Ovary (tissue), 9 donors: ENCODE results near the gene CTIF. TPM values are rescaled to one million over a fixed set of nuclear protein-coding genes. Genes with fewer than 3 reads are reported as not detected.

Experiments
- DNase-seq, 5 donors: peaks; one replicate each; pipeline ENCODE4 v3.0.0-alpha.2; 2019 to 2020
- H3K27ac ChIP-seq, 2 donors: fragments of 200-600 bp; one replicate each; pipeline versions ENCODE4 v1.5.1 to v1.8.0; 2019 to 2022
- H3K27me3 ChIP-seq: fragments of 200-600 bp; one replicate; pipeline ENCODE4 v1.8.0; 2022
- H3K36me3 ChIP-seq: fragments of 200-600 bp; sonication (generic); one replicate; pipeline ENCODE4 v1.5.1; 2019
- H3K4me1 ChIP-seq: one replicate; pipeline ENCODE4 v1.8.1; 2013; ENCODE audit warnings: mild to moderate bottlenecking, moderate library complexity; ENCODE audit not compliant: insufficient read depth
- H3K4me3 ChIP-seq: fragments of 200-600 bp; sonication (generic); one replicate; pipeline ENCODE4 v1.5.1; 2017
- H3K9me3 ChIP-seq, 2 donors: fragments of 200-600 bp in 1 of 2; sonication (generic) in 1 of 2; one replicate each; pipeline versions ENCODE4 v1.5.1 to v1.8.1; 2013 to 2019; ENCODE audit warnings: mild to moderate bottlenecking in 1 of 2, moderate library complexity in 1 of 2
- EP300 ChIP-seq: sonication (generic); formaldehyde crosslinking; IDR thresholded peaks from one replicate; pipeline ENCODE4 v1.6.1; 2017; ENCODE audit warnings: antibody characterized with exemption
- POLR2A ChIP-seq: fragments of 450-650 bp; IDR thresholded peaks from one replicate; pipeline ENCODE4 v1.6.1; 2017; ENCODE audit warnings: antibody characterized with exemption, mild to moderate bottlenecking, moderate library complexity
- WGBS, 3 donors: extraction: QIAGEN DNeasy Blood & Tissue Kit in 1 of 3; methylation state at CpG; one replicate each; pipeline versions ENCODE4 v1.1.5 to v1.1.7; 2013 to 2017; 5-methylcytosine and 5-hydroxymethylcytosine counted together
- intact Hi-C, 4 donors: fragments of 100-400 bp; cut with DNase I; formaldehyde crosslinking; loops; one replicate each; pipeline versions ENCODE4 v1.11.0 to v1.15.1; 2022 to 2023
- polyA plus RNA-seq, 2 donors: library from polyadenylated mRNA; stranded (reverse); fragments of 200-250 nt in 1 of 2; fragments of 350-450 nt in 1 of 2; fragmentation: Illumina TruSeq in 1 of 2; extraction: RNeasy Lipid Tissue Mini Kit (QIAGEN cat#74804) in 1 of 2; gene quantifications; one replicate each; pipeline ENCODE4 v1.2.3, GENCODE V29; 2013 to 2014
- total RNA-seq, 7 donors: library from RNA; depleted of rRNA in 2 of 7; stranded (reverse); fragments of >200 nt in 2 of 7; fragmentation: NEBNext Ultra II Directional in 3 of 7; extraction: Animal tissue kit (Norgen Biotek cat#: 25700) in 3 of 7; gene quantifications; one replicate each; pipeline versions ENCODE4 v1.1.0 to v1.2.4, GENCODE V29; 2016 to 2023
- TF ChIP-seq, protein P1 (sequence below), 3 donors: fragments of 450-650 bp in 2 of 3; fragments of 200-600 bp in 1 of 3; IDR thresholded peaks; one replicate each; pipeline versions ENCODE4 v1.5.1 to v1.8.0; 2016 to 2022; ENCODE audit warnings: antibody characterized with exemption in 3 of 3, mild to moderate bottlenecking in 1 of 3
- donor health status: DM: no; HTN: no; CAD: no; lungs with moderate emphysema.
- donor health status: DM: no; HTN: no; CAD: no.
- donor health status: Bipolar disorder and iron deficiency.
- donor health status: DM: yes; HTN: yes; CAD: no.
- donor health status: DM: no; HTN: no; CAD: no.
- donor health status: DM: yes; HTN: yes; CAD: no.

Gene CTIF
- total and polyA plus RNA-seq, 9 donors: 18.5 to 94.1 (median 75.2) TPM

DNA sequence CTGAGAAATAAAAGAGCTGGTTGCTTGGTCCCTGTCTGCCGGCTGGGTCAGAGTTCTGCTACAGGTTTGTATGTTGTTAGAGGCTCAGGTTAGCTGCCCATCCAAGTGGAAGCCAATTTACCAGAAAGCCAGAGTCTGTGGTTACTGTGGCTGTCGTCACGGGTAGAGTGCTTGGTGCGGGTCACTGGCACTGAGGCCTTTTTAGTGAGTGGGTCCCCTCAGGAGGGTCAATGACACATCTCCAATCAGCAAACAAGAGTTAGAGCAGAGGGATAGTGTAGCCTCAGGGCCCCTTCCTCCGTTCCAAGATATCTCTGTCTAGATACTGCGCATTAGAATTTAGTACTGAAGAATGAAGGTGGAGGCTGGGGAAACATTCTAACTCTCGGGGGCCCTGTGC, 41.2 kb downstream of the CTIF start:
- TF ChIP-seq, protein P1, sequence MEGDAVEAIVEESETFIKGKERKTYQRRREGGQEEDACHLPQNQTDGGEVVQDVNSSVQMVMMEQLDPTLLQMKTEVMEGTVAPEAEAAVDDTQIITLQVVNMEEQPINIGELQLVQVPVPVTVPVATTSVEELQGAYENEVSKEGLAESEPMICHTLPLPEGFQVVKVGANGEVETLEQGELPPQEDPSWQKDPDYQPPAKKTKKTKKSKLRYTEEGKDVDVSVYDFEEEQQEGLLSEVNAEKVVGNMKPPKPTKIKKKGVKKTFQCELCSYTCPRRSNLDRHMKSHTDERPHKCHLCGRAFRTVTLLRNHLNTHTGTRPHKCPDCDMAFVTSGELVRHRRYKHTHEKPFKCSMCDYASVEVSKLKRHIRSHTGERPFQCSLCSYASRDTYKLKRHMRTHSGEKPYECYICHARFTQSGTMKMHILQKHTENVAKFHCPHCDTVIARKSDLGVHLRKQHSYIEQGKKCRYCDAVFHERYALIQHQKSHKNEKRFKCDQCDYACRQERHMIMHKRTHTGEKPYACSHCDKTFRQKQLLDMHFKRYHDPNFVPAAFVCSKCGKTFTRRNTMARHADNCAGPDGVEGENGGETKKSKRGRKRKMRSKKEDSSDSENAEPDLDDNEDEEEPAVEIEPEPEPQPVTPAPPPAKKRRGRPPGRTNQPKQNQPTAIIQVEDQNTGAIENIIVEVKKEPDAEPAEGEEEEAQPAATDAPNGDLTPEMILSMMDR (IDR thresholded peaks at IDR 0.05): no peak
- TF ChIP-seq POLR2A: no peak
- TF ChIP-seq EP300: no peak
- no peak overlapping the region for H3K27ac ChIP-seq
- H3K27me3 ChIP-seq: no peaks in the 10 kb centered on the region
- no peaks in the 10 kb centered on the region for H3K9me3 ChIP-seq
- H3K36me3 ChIP-seq: no peaks in the 10 kb centered on the region
- 93 to 94% (median 94%) methylated on average over 7 of the region's 7 CpGs for WGBS, 3 donors
- H3K4me3 ChIP-seq: no peak overlapping the region
- no peak for DNase-seq
- intact Hi-C loops: no loop called here
- H3K4me1 ChIP-seq: peaks cover 21% of the 10 kb centered on the region

DNA sequence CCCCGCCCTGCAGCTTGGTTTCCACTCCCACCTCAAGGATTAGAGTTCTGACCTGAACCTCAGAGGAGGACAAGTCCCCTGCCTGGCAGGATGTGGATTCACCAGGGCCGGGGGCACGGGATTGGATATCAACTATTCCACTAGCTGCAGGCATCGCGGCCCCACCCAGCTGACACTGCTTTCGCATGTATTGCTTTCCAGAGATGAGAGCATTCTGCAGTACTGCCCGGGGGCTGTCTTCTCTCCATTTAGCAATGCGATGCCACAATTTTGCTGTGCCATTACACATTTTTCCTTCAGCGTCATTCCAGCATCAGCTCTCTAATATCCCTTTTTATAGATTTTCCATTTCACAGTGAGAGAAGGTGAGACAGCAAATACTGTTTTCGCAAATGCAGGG, 42.0 kb downstream of the CTIF start:
- no peak overlapping the region for H3K27ac ChIP-seq
- intact Hi-C loops: no loop called here
- TF ChIP-seq POLR2A: no peak
- TF ChIP-seq, protein P1 (IDR thresholded peaks at IDR 0.05): no peak
- TF ChIP-seq EP300: no peak
- no peaks in the 10 kb centered on the region for H3K9me3 ChIP-seq
- H3K36me3 ChIP-seq: no peaks in the 10 kb centered on the region
- WGBS, 3 donors: 52 to 60% (median 55%) methylated on average over 10 of the region's 10 CpGs
- DNase-seq: no peak
- peaks cover 23% of the 10 kb centered on the region for H3K4me1 ChIP-seq
- H3K4me3 ChIP-seq: no peak overlapping the region
- no peaks in the 10 kb centered on the region for H3K27me3 ChIP-seq

DNA sequence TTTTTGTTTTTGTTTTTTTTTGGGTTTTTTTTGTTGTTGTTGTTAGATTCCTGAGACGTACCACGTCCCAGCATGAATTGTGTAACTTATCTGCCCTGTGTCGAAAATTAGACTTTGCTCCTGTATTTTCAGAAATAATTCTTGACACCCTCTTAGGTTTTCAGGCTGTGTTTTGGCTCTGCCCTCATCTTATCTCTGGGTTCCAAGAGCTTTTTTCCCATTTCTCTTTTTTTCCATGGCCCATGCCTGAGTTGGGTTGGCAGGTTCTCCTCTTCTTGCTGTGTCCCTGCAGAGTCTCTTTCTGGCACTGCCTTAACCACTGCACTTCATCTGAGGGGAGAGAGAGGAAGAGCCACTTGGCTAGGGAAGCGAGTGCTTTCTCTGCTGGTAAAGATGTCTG, 42.4 kb downstream of the CTIF start:
- H3K36me3 ChIP-seq: no peaks in the 10 kb centered on the region
- no peaks in the 10 kb centered on the region for H3K9me3 ChIP-seq
- 18 to 31% (median 30%) methylated on average over 4 of the region's 4 CpGs for WGBS, 3 donors
- TF ChIP-seq POLR2A: no peak
- TF ChIP-seq, protein P1 (IDR thresholded peaks at IDR 0.05): no peak
- no peak for TF ChIP-seq EP300
- H3K4me1 ChIP-seq: peaks cover 23% of the 10 kb centered on the region
- intact Hi-C loops: no loop called here
- H3K27ac ChIP-seq: no peak overlapping the region
- H3K27me3 ChIP-seq: no peaks in the 10 kb centered on the region
- H3K4me3 ChIP-seq: no peak overlapping the region
- no peak for DNase-seq

DNA sequence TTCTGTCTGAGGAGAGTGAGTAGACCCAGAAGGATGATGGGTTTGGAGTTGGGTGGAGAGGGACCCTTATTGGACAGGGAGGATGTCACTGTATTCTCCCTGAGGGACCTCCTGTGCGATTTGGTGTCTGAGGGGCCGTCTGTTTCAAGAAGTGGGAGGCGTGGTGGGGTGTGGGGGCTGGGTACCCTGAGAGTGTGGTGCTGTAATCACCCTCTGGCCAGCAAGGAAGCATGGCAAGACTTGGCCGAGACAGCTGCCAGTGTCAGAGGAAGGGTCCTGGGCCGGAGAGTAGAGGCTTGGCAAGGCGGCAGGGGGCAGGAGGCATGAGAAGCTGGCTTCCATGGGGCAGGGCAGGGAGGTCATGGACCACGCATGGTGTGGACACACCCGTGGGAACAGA, 43.1 kb downstream of the CTIF start:
- Histone ChIP-seq H3K36me3 (no peaks in the 10 kb centered on the region), H3K27me3 (no peaks in the 10 kb centered on the region), H3K27ac (no peak overlapping the region), H3K4me3 (no peak overlapping the region), H3K4me1 (peaks cover 23% of the 10 kb centered on the region), H3K9me3 (no peaks in the 10 kb centered on the region)
- 79 to 88% (median 84%) methylated on average over 8 of the region's 8 CpGs for WGBS, 3 donors
- TF ChIP-seq POLR2A: no peak
- TF ChIP-seq, protein P1 (IDR thresholded peaks at IDR 0.05): no peak
- no peak for TF ChIP-seq EP300
- intact Hi-C loops: no loop called here
- no peak for DNase-seq

DNA sequence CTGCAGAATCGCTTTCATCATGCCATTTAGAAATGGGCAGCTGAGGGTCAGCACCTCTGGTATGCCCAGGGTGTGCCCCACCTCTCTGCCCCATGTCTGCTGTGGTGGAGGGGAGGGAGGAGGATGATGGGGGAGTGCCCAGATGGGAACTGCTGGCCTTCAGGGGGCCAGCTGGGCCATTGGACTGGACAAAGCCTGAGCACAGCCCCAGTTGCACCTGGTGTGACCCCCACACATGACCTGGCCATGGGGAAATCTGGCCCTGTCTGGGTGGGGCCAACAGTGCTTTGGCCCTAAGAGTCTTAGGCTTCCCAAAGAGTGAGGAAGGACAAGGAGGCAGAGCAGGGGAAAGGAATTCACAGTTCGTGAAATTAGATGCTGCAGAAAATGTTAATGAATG, 44.1 kb downstream of the CTIF start:
- no peaks in the 10 kb centered on the region for H3K36me3 ChIP-seq
- TF ChIP-seq, protein P1 (IDR thresholded peaks at IDR 0.05): no peak
- TF ChIP-seq POLR2A: no peak
- no peak for TF ChIP-seq EP300
- WGBS, 3 donors: 85 to 91% (median 87%) methylated on average over 2 of the region's 2 CpGs
- H3K9me3 ChIP-seq: no peaks in the 10 kb centered on the region
- no peak overlapping the region for H3K4me3 ChIP-seq
- H3K27me3 ChIP-seq: no peaks in the 10 kb centered on the region
- no peak for DNase-seq
- H3K27ac ChIP-seq: no peak overlapping the region
- intact Hi-C loops: no loop called here
- H3K4me1 ChIP-seq: peaks cover 23% of the 10 kb centered on the region
